UCSD-AML1 (cell line): Measurements from ENCODE around the gene KRTAP5-1.
A peak's percentile ranks its signal among the peaks of the same experiment; 100 is the strongest.

Experiments used
- DNase-seq: peaks from one replicate; lab custom pipeline; 2025; ENCODE audit not compliant: unreplicated experiment; lab: John Stamatoyannopoulos, UW

KRTAP5-1 gene

DNA sequence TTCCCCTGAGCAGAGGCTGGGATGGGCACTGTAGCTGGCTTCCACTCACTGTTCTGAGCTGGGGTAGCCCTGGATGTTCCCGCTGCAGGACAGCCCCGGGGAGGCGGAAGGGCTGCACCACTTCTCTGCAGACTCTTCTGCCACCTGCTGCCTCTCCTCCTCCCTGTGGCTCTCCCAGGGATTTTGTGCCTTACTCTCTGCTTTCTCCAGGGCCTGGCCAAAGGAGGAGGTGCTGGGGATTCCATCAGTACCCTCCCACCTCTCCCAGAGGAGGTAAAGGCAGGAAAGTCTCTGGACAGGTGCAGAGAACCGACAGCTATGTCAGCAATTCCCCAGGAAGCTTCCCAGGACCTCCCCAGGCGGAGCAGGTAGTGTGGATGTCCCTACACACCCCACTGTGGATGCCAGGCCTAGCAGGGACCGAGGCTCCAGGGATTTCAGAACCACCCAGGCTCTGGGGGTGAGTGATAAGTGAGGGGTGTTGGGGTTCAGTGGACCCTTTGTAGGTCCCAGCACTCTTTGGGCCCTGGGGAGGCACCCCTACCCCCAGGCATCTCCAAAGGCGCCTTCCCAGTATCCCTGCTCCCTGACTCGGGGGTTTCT, 24.3 kb downstream of the KRTAP5-1 start:
- no peak for DNase-seq

DNA sequence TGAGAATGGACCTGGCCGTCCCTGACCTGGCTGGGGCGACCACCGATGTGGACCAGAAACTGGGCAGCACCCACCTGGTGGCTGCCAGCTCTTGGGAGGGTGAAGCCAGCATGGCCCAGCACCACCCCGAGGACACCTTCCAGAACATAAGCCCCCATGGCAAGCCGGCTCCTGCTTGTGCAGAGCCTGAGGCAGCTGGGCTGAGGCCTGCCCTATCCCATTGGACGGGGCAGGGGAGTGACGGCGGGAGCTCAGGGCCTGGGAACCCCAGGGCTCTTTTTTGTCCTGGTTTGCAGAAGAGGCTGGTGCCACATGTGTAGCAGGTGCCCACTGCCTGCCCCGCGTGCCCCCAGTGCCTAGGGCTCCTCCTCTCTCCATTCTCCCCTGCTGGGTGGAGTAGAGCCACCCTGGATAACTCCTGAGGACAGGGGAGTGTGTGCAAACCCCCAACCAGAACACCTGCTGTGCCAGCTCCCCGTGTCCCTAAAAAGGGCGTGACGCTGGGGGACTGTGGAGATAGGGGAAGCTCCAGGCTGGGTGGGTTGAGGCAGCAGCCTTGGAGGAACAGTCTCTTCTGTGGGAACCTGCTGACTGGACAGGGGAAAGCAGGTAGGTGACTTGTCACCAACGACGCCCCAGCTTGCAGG, 25.0 kb downstream of the KRTAP5-1 start:
- no peak for DNase-seq

DNA sequence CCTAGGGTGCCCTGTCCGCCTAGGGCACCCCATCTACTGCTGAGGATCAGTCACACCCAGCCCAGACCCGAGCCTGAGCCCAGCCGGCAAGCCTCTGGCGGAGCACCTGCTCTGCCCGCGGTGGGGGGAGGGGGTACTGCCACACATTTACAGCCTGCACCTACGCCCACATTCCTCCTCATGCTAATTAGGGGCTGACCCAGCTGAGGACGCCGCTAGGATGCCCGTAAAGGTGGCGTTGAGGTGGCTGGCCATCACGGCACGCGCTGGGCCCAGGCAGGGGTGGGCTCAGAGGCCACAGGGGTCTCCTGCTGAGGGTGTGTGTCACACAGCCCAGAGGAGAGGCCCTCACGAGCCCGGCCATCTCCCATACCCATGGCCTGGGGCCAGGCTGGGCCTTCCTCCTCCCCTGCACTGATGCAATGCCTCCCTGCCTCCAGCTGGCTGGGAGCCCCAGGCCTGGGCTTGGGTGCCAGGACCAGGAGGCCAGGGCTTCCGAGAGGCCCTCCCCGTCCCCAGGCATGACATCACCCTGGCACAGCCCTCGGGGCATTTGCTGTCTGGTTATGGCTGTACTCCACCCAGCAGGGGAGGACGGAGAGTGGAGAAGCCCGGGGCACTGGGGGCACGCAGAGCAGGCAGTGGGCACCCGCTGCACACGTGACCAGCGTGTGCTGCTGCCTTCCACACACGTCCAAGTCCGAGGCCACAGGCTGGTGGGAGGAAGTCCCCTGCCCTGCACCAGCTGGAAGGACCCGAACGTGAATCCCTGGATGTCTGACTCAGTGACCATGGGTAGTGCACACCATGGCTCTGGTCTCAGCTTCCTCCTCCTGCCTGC, 25.8 kb downstream of the KRTAP5-1 start:
- no peak for DNase-seq

DNA sequence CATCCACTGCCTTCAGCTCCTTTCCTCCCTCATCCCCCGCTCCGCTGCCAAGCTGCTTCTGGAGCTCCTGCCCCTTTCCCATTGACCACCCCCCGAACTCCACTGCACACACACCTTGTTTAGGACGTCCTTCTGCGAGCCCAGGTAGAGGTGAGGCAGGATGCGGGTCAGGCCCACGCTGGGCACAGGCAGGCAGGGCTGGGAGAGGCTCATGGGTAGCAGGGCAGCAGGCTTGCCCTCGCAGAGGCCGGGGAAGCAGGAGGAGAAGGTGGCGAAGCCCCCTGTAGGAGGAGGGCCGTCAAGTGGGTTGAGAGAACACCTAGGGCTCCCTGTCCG, 26.3 kb downstream of the KRTAP5-1 start:
- no peak for DNase-seq

DNA sequence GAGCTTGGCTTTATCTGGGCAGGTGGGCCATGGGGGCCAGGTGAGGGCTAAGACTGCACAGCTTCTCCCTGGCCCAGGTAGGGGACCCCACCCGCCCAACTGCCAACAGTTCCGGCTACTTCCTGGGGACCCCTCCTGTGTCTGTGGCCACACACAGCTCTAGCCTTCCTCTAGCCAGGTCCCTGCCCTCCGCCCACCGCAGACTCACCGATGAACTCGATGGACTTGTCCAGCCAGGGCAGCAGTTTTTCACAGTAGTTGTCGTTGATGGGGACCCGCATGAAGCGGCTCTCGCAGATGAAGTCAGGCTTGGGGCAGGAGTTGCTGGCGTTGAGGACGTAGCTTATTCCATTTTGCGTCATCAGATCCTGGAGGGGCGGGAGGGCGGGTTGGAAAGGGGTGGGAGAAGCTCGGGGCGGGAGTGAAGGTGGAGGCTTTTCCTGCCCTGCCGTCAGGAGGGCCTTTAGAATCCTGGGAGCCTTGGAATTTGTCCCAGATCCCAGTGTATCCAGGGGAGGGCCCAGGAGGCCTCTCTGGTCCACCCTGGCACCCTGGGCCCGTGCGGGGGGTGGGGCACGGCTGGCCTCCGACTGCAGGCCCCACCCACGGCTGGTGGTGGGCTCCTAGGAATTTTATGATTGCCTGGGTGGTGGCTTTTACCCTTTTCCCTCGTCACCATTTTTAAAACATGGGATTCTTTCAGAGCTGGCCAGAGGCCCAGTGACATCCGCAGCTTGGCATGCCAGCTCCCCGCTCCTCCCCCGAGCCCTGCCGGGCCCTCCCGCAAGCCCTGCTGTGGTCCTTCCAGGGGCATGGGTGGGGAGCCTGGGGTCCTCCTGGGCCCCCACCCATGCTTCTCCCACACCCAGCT, 26.9 kb downstream of the KRTAP5-1 start:
- no peak for DNase-seq

DNA sequence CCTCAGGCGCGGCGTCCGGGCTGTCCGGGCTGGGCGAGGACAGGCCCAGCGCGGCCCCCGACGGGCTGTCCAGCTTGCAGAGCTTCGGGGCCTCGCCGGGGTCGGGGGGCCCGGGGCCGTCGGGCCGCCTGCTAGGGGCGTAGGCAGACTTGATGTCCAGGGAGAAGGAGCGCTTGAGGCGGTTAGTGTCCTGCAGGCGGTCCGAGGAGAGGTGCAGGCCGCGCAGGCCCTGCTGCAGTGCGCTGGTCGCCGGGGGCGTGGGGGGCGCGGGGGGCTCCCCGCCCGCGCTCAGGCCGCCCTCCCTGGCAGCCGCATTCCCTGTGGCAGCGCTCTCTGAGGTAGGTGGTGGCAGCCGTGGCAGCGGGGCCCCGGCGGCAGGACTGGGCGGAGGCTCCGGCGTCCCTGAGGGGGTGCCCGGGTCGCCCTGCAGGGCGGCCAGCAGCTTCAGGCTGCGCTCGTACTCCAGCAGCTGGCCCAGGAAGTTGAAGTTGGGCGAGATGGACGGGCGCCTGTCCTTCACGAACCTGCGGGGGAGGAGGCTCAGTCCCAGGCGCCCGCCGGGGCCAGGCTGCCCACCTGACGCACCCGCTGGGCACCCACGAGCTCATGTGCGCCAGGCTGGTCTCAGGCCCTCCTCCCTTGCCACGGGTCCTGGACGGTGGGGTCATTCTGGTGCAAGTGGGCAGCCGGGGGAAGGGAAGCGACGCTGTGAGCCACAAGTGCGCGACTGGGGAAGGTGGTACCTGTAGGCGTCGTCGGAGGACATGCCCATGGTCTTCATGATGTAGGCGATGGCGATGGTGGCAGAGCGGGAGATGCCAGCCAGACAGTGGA, 27.8 kb downstream of the KRTAP5-1 start:
- DNase-seq: no peak

DNA sequence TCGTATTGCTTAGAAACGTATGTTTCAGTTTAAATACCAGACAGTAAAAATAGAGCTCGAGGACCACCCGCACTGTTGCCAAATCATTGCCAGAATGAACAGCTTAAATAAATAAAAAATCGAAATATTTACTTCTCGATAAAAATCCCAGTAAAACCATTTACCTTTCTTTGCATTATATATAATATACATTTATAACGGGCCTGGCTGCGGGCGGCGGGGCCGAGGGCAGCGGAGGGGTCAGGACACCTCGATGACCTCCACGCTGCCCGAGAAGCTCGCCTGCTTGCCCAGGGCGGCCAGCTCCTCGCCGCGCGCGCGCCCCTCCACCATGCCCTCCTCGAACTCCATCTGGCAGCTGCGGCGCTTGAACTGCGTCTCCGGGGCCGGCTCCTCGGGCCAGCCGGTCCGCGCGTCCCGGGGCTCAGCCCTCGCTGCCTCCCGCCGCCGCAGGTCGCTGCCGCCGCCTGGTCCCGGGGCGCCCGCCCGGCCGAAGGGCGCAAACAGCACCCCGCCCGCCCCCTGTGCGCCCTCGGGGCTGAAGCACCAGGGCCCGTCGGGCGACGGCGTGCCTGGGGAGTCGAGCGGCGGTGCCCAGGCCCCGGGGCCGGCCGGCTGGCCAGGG, 28.7 kb downstream of the KRTAP5-1 start:
- no peak for DNase-seq

DNA sequence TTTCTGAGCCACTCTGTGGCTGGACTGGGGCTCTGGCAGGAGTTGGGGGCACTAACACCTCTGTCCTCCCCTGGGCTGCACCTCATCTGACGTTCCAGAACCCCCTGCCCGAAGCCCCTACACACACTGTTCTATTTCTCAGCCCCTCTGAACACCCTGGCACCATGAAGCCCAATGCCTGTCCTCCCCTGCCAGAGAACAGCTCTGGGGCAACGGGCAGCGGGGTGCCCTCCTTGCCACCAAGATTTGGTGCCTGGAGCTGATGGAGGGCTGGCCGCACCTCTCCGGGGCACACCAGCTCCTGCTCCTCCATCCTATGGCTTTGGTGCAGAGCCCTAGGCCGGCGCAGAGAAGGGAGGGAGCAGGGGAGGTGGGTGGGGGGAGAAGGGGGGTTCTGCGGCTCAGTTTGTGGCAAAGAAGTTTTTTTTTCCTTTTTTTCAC, 29.4 kb downstream of the KRTAP5-1 start:
- DNase-seq: no peak

DNA sequence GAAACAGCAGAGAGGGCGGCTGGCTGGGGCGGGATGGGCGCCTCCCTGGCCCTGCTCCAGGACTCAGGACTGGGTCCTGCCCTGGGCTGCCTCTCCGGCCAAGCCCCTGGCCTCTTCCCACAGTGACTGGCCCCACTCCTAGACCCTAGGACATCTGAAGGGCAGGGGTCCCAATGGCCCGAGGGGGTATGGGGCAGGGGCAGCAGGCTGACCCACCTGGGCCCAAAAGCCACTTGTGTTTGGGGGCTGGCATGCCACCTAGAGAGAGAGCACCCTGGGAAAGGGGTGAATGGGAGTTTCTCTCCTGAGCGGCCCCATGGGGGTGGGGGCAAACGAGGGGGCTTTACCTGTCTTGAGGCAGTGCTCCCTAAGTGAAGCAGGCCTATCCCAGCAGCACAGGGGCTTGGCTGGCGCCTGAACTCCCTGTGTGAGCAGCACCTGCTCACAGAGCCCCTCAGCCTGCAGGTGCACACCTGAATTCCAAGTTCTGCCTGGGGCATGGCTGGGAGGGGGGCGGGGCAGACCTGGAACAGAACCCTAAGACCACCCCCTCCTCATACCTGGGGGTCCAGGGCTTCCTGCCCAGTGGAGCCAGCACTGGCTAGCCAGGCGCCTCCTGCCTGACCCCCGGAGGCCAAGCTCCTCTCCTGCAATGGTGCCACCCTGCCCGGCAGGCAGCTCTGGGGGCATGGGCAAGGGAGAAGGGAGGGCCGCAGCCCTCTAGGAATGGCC, 29.9 kb downstream of the KRTAP5-1 start:
- DNase-seq: no peak

DNA sequence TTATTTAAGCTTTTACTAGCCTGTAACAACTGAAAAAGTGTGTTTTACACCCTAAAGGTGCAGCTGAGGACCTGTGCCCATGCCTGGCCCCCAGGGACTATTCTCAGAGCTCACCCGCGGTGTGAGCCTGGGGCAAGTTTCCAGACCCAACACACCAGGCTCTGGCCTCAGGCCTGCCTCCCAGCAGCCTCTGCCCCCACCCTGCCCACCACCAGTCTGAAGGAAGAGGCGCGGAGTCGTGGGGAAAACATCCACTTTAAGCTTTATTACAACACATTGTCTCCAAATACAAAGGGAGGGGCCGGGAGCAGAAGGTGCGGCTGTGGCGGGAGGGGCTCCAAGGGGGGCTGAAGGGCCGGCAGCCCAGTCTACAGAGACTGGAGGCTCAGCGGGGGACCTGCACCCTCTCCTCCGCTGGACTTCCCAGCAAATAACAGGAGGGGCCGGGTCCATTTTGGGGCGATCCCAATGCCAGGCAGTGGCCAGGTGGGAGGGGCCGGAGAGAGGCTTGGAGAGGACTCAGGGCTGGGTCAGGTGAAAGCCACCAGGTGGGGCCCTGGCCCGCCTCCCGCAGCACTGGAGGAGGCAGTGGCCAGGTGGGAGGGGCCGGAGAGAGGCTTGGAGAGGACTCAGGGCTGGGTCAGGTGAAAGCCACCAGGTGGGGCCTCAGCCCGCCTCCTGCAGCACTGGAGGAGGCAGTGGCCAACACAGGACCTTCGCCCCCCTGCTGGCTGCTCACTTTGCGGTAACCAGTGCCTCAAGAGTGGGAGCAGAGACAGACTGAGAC, 31.1 kb downstream of the KRTAP5-1 start:
- no peak for DNase-seq

DNA sequence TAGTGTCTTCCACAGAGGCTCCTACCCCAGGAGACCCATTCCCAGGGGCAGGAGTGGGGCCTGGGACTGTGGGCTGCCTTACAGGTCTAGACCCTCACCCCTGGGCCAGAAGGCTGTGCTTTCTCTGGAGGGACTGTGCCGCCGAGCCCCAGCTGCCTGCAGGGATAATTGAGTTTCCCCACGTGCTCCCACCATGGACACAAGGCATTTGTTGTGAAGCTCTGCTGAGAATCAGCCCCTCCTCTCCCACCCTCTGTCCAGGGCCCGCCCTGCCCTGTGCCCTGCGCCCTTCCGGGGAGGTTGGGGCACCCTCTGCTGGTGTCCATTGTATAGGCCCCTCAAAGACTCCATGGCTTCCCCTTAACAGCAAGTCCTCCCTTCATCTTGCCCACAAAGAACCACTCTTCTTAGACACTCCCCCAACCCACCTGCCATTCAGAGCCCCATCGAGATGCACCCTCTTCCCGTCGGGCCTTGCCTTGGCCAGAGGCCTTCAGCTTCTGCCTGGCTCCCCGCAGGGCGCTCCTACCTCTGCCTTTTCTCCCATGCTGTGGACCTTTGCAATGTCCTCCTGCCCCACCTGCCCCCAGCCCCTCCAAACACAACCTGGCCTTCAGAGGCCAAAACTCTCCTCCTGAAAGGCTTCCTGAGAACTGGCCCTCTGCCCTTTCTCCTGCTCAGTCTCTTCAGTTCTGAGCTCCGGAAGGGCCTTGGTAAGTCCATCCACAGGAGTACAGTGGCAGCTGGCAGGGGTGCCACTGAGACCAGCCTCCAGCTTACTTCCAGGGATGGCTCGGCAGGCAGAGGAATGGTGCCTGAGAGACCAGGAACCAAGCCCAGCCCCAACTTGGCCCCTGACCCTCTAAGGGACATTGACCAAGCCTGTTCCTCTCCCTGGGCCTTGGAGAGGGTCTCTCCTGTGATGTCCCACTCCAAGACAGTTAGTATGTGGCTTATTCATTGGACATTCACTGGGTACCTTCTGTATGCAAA, 35.4 kb downstream of the KRTAP5-1 start:
- peak; percentile 33 for DNase-seq

DNA sequence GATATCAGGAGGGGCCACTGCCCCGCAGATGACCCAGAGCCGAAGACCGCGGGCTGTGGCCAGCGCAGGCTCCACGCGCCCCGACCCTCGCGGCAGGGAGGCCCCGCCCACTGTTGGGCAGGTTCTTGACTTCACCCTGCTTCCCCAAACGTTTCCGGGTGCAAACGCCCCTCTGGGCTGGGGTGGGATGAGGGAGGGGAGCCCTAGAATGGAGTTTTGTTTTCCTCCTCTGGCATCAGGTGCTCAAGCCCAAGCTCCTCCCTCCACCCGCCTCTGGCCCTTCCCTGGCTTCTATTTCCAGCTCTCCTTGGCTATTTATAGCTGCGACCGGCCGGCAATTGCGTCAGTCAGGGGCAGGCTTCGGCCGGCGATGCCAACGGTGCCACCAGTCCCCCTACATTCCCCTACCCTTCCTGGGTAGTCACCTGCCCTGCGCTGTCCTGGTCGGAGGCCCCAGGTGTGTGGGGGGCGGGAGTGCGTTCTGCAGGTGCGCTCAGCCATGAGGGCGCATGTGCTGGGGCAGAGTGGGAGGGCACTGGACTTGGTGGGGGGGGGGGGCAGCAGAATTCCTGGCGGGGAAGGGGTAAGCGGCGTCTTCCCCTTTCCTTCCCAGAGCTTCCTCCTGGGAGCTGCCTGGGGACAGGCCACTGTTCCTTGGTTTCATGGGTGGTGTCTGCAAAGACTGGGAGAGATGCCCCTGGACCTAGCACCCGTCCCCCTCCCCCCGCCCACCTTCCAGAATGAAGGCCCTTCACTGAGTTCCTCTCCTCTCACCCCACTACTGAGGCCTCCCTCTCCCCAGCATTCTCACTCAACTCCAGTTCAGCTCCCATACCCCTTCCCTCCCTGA, 36.6 kb downstream of the KRTAP5-1 start:
- peak; percentile 44 for DNase-seq

DNA sequence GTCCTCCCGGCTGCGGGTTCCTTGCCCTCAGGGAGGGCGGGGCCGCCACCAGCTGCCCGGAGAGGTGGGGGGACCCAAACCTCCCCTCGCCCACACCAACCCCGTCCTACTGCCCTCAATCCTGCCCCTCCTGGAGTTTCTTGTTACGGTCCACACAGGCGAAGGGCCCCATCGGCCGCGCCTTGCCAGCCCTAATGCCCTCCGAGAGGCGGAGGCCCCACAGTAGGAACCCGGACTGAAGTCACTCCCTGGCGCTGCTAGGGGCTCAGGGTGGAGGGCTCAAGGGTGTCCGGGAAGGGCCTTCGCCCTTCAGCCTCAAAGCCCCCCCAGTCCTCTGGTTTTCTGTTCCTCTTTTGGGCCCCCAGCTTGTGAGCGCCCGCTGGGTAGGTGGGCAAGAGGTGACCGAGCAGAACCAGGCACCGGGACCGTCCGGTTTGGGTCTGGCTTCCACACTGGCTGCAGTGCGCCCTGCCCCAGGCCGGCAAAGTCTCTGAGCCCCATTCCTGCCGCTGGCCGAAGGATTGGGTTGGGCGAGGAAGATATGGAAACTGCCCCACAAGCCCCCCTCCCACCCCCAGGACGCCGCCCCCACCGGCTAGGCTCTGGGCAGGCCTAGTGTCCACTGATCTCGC, 37.5 kb downstream of the KRTAP5-1 start:
- no peak for DNase-seq

DNA sequence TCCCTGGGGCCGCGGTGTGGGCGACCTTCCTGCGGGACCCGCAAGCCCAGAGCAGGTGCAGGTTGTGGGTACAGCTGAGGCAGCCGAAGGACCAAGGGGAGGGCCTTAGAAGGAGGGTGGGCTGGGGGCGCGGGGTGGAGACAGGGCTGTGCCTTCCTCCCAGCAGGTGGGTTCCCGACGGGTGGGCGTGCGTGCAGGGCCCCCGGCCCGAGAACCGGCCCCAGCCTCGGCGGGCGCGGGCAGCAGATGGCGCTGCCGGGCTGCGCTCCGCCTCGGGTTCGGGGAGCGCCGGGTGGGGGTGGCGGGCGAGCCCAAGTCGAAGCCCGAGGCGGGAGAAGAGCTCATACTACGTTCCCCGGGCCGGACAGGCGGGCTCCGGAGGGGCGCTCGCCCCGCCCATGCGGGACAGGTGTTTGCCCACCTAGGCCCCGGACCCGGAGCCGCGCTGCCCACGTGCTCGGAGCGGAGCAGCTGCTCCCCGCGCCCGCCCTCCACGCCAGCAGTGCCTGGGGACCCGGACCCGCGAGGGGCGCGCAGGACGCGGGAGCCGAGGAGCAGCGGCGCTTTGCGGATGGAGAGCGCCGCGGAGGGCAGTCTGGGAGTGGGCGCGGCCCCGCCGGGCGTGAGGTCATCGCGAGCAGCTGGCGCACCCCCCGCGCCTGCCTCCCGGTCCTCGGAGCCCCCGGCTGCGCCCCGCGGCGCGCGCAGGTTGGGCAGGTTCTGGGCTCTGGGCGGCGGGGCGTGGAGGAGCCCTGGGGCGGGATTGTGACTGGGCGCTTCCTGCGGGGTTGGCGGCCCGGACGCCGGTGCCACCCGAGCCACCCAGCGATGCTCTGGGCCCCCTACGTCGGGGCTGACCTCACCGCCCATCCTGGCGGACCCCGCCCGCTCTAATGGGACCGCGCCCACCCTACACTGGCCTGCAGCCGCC, 38.3 kb downstream of the KRTAP5-1 start:
- peak; percentile 41 for DNase-seq

DNA sequence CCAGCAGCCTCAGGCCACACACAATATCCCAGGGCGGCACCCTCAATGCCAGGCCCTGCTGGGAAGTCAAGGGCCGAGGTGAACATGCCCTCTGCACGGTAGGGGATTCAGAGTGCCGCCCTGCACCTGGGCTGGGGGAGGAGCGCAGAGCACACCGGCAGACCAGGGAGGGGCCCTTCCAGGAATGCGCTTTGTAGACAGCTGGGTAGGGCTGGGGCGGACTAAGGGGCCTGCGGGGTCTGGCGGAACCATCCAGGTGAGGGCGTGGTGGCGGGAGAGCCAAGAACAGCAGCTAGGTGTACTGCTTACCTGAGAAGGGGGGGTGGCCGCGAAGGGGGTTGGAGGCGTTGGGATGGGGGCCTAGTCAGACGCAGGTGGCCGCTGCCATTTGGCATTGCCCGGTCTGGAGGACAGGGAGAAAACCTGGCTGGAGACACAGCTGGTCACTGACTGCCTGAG, 39.0 kb downstream of the KRTAP5-1 start:
- DNase-seq: no peak
